H1 (cell line): ENCODE results near the gene RAB31. TPM values are rescaled to one million over a fixed set of nuclear protein-coding genes. Genes with fewer than 3 reads are reported as not detected.

Experiments used
- CTCF ChIA-PET: fragments of 300-600 bp; sonication (Branson Sonifier 250); formaldehyde crosslinking; loops from one replicate; lab custom pipeline; 2021; ENCODE audit not compliant: partially characterized antibody; lab: Charles Lee
- POLR2A ChIA-PET: fragments of 300-600 bp; sonication (Branson Sonifier 250); formaldehyde crosslinking; loops from one replicate; lab custom pipeline; 2021; ENCODE audit warnings: inconsistent platforms; ENCODE audit not compliant: partially characterized antibody; lab: Charles Lee
- DNase-seq, 2 experiments: peaks; one replicate each; pipeline versions ENCODE4 v3.0.0 to v3.0.0-alpha.2; 2010 to 2022; ENCODE audit warnings: low spot score in 2 of 2, low read depth in 1 of 2, mixed read lengths in 1 of 2
- FAIRE-seq: peaks from 2 replicates; lab custom pipeline; 2011; peaks lifted over from hg19 to GRCh38; lab: Jason Lieb, UNC
- H2AFZ ChIP-seq: 2 replicates; pipeline ENCODE4 v1.8.1; 2012; ENCODE audit warnings: low read length, inconsistent platforms
- H2AK5ac ChIP-seq: 2 replicates; pipeline ENCODE4 v1.6.1; 2013; ENCODE audit warnings: low read depth, low read length
- H2BK120ac ChIP-seq: replicated peaks from 2 replicates; pipeline ENCODE3; 2013; ENCODE audit warnings: low read depth, low read length, inconsistent platforms
- H2BK12ac ChIP-seq: 2 replicates; pipeline ENCODE4 v1.6.1; 2013; ENCODE audit warnings: low read depth, low read length
- H2BK15ac ChIP-seq: 2 replicates; pipeline ENCODE4 v1.6.1; 2013; ENCODE audit warnings: low read length
- H2BK20ac ChIP-seq: 2 replicates; pipeline ENCODE4 v1.6.1; 2013; ENCODE audit warnings: low read length
- H2BK5ac ChIP-seq: 2 replicates; pipeline ENCODE4 v1.6.1; 2013; ENCODE audit warnings: low read depth, low read length
- H3K14ac ChIP-seq: 2 replicates; pipeline ENCODE4 v1.6.1; 2013; ENCODE audit warnings: inconsistent platforms; ENCODE audit not compliant: insufficient read length
- H3K18ac ChIP-seq: 2 replicates; pipeline ENCODE4 v1.6.1; 2013; ENCODE audit warnings: low read length; ENCODE audit errors: extremely low read depth
- H3K23ac ChIP-seq: 2 replicates; pipeline ENCODE4 v1.6.1; 2013; ENCODE audit warnings: inconsistent platforms; ENCODE audit not compliant: insufficient read length
- H3K23me2 ChIP-seq: 2 replicates; pipeline ENCODE4 v1.6.1; 2013; ENCODE audit warnings: low read depth, low read length
- H3K27ac ChIP-seq: 2 replicates; pipeline ENCODE4 v1.6.1; 2011; ENCODE audit warnings: low read depth, low read length, inconsistent platforms
- H3K27me3 ChIP-seq, 4 experiments: replicated peaks in 1 of 4; 1 replicate in 1 of 4; 2 replicates in 3 of 4; pipeline versions ENCODE4 v1.6.1 to v1.8.1; 2011 to 2013; ENCODE audit warnings: low read length in 3 of 4, mild to moderate bottlenecking in 3 of 4, inconsistent platforms in 2 of 4, mixed read lengths in 2 of 4, moderate library complexity in 1 of 4; ENCODE audit not compliant: control insufficient read depth in 3 of 4, insufficient read depth in 3 of 4; ENCODE audit errors: extremely low read depth in 1 of 4
- H3K36me3 ChIP-seq, 4 experiments: 2 replicates each; pipeline versions ENCODE4 v1.6.1 to v1.8.1; 2011 to 2013; ENCODE audit warnings: mild to moderate bottlenecking in 4 of 4, low read length in 3 of 4, moderate library complexity in 2 of 4, control low read depth in 1 of 4, inconsistent platforms in 1 of 4; ENCODE audit not compliant: insufficient read depth in 4 of 4, control insufficient read depth in 2 of 4
- H3K4ac ChIP-seq: replicated peaks from 2 replicates; pipeline ENCODE3; 2013; ENCODE audit warnings: low read length, low read depth, mixed read lengths, inconsistent platforms; ENCODE audit not compliant: insufficient read length
- H3K4me1 ChIP-seq, 4 experiments: replicated peaks in 1 of 4; 1 replicate in 1 of 4; 2 replicates in 3 of 4; pipeline versions ENCODE4 v1.6.1 to v1.8.1; 2011 to 2013; ENCODE audit warnings: low read length in 3 of 4, inconsistent platforms in 2 of 4, mixed read lengths in 1 of 4; ENCODE audit not compliant: insufficient read depth in 4 of 4, control insufficient read depth in 3 of 4
- H3K4me2 ChIP-seq, 2 experiments: 2 replicates each; pipeline versions ENCODE4 v1.6.1 to v1.8.1; 2011 to 2013; ENCODE audit warnings: low read depth in 2 of 2, low read length in 2 of 2, control low read depth in 1 of 2, inconsistent platforms in 1 of 2, mild to moderate bottlenecking in 1 of 2; ENCODE audit not compliant: insufficient read depth in 1 of 2
- H3K4me3 ChIP-seq, 4 experiments: fragments of 200-600, 300-600 bp in 1 of 4; sonication (generic), shearing (Covaris generic), sonication (Bioruptor Twin) in 1 of 4; 2 replicates each; pipeline versions ENCODE4 v1.5.1 to v1.8.1; 2011 to 2016; ENCODE audit warnings: low read length in 4 of 4, low read depth in 3 of 4, control low read depth in 2 of 4, inconsistent platforms in 2 of 4, mild to moderate bottlenecking in 2 of 4, mixed read lengths in 1 of 4, moderate library complexity in 1 of 4; ENCODE audit not compliant: insufficient read depth in 2 of 4; ENCODE audit errors: extremely low read depth in 1 of 4
- H3K56ac ChIP-seq: replicated peaks from 2 replicates; pipeline ENCODE3; 2013; ENCODE audit warnings: low read depth, mild to moderate bottlenecking, mixed read lengths, low read length, inconsistent platforms; ENCODE audit not compliant: insufficient read length
- H3K79me1 ChIP-seq: 2 replicates; pipeline ENCODE4 v1.6.1; 2013; ENCODE audit warnings: low read depth, low read length, control low read depth
- H3K79me2 ChIP-seq, 2 experiments: 2 replicates each; pipeline versions ENCODE4 v1.6.1 to v1.8.1; 2012 to 2013; ENCODE audit warnings: low read length in 2 of 2, mild to moderate bottlenecking in 2 of 2, inconsistent platforms in 1 of 2; ENCODE audit not compliant: insufficient read depth in 2 of 2, control insufficient read depth in 1 of 2
- H3K9ac ChIP-seq, 4 experiments: replicated peaks in 1 of 4; 1 replicate in 1 of 4; 2 replicates in 3 of 4; pipeline versions ENCODE4 v1.6.1 to v1.8.1; 2011 to 2013; ENCODE audit warnings: low read depth in 3 of 4, low read length in 3 of 4, control low read depth in 2 of 4, mild to moderate bottlenecking in 2 of 4, moderate library complexity in 2 of 4, inconsistent platforms in 1 of 4; ENCODE audit errors: extremely low read depth in 1 of 4
- H3K9me3 ChIP-seq, 2 experiments: 2 replicates each; pipeline versions ENCODE4 v1.6.1 to v1.8.1; 2012 to 2013; ENCODE audit warnings: mild to moderate bottlenecking in 2 of 2, moderate library complexity in 2 of 2, control low read depth in 1 of 2, inconsistent platforms in 1 of 2, low read depth in 1 of 2, low read length in 1 of 2, mixed read lengths in 1 of 2; ENCODE audit not compliant: insufficient read depth in 2 of 2
- H4K20me1 ChIP-seq, 2 experiments: replicated peaks in 1 of 2; 2 replicates each; pipeline versions ENCODE3 to v1.8.1; 2011 to 2013; ENCODE audit warnings: inconsistent platforms in 2 of 2, low read length in 2 of 2, mild to moderate bottlenecking in 1 of 2; ENCODE audit not compliant: insufficient read depth in 2 of 2, control insufficient read depth in 1 of 2
- H4K5ac ChIP-seq: 2 replicates; pipeline ENCODE4 v1.6.1; 2013; ENCODE audit warnings: low read length, low read depth, mixed read lengths, inconsistent platforms; ENCODE audit not compliant: insufficient read length
- H4K8ac ChIP-seq: 2 replicates; pipeline ENCODE4 v1.8.0; 2013; ENCODE audit warnings: mild to moderate bottlenecking, moderate library complexity, low read length, inconsistent platforms; ENCODE audit not compliant: insufficient read depth; ENCODE audit errors: extremely low read depth
- H4K91ac ChIP-seq: replicated peaks from 2 replicates; pipeline ENCODE3; 2013; ENCODE audit warnings: low read length, mixed read lengths, inconsistent platforms; ENCODE audit not compliant: insufficient read length
- CBX5 ChIP-seq: fragments of 300-800, 300-1000 bp; sonication (generic); IDR thresholded peaks from 2 replicates; pipeline ENCODE4 v1.7.1; 2016; ENCODE audit warnings: antibody characterized with exemption, low read length, low read depth
- CTBP2 ChIP-seq: IDR thresholded peaks from 2 replicates; pipeline ENCODE4 v1.7.0; 2011; ENCODE audit warnings: borderline replicate concordance, mild to moderate bottlenecking, moderate library complexity, mixed read lengths, low read length; ENCODE audit not compliant: insufficient read depth, insufficient read length
- KDM4A ChIP-seq: IDR thresholded peaks from one replicate; pipeline ENCODE4 v1.7.1; 2012; ENCODE audit warnings: low read depth, mild to moderate bottlenecking, moderate library complexity, low read length, inconsistent platforms; ENCODE audit not compliant: severe bottlenecking
- NANOG ChIP-seq: IDR thresholded peaks from 2 replicates; pipeline ENCODE4 v1.6.1; 2011; ENCODE audit warnings: low read length, low read depth, mild to moderate bottlenecking, inconsistent platforms; ENCODE audit not compliant: insufficient read depth, poor library complexity, severe bottlenecking
- POLR2A ChIP-seq, 2 experiments: IDR thresholded peaks; 1 replicate in 1 of 2; 2 replicates in 1 of 2; pipeline ENCODE4 v1.6.1; 2011; ENCODE audit warnings: low read depth in 2 of 2, low read length in 2 of 2, mild to moderate bottlenecking in 2 of 2; ENCODE audit errors: control extremely low read depth in 1 of 2
- SAP30 ChIP-seq: fragments of 300-600 bp; sonication (generic); IDR thresholded peaks from 2 replicates; pipeline ENCODE4 v1.7.1; 2012; ENCODE audit warnings: low read length, moderate library complexity, mild to moderate bottlenecking, inconsistent platforms; ENCODE audit not compliant: insufficient read depth, insufficient replicate concordance
- YY1 ChIP-seq: IDR thresholded peaks from 2 replicates; pipeline ENCODE4 v1.6.1; 2011; ENCODE audit warnings: low read depth, mild to moderate bottlenecking, low read length
- ZNF274 ChIP-seq: IDR thresholded peaks from 2 replicates; pipeline ENCODE4 v1.7.0; 2012; ENCODE audit warnings: low read length, borderline replicate concordance; ENCODE audit errors: extremely low read depth
- WGBS, 2 experiments: shearing (Covaris generic) in 1 of 2; methylation state at CpG; one replicate each; pipeline versions ENCODE4 v1.1.6 to v1.1.7; 2013 to 2015; ENCODE audit warnings: low lambda C conversion rate in 2 of 2, mixed read lengths in 2 of 2, inconsistent platforms in 1 of 2, low coverage in 1 of 2, missing lambda C conversion rate in 1 of 2; ENCODE audit not compliant: insufficient replicate concordance in 2 of 2, insufficient coverage in 1 of 2, insufficient read length in 1 of 2; ENCODE audit errors: extremely low coverage in 1 of 2, missing lambda C conversion rate in 1 of 2; 5-methylcytosine and 5-hydroxymethylcytosine counted together
- polyA plus RNA-seq, 7 experiments: library from polyadenylated mRNA; depleted of rRNA in 3 of 7; stranded (reverse) in 5 of 7; unstranded in 2 of 7; fragments of >200 nt in 5 of 7; fragments of 200-250 nt in 2 of 7; gene quantifications; 1 replicate in 5 of 7; 2 replicates in 1 of 7; 4 replicates in 1 of 7; pipeline versions ENCODE4 v1.2.1 to v1.2.3, GENCODE V29; 2011 to 2013; ENCODE audit warnings: missing spikeins in 2 of 7, mixed read lengths in 2 of 7
- total RNA-seq: library from RNA; stranded (reverse); fragmentation: NEBNext Ultra II Directional; extraction: Animal tissue kit (Norgen Biotek cat#: 25700); gene quantifications from 2 replicates; pipeline ENCODE4 v1.2.1, GENCODE V29; 2021
- TF ChIP-seq, protein P1 (sequence below): IDR thresholded peaks from 2 replicates; pipeline ENCODE4 v1.6.1; 2011; ENCODE audit warnings: low read length, improper control_type of control experiment

RAB31 gene
- total and polyA plus RNA-seq, 2 of the 8 experiments (the other 6 are each of a cell fraction or from before 2014, with no cell fraction given) = 15.2 to 40.9 TPM

DNA sequence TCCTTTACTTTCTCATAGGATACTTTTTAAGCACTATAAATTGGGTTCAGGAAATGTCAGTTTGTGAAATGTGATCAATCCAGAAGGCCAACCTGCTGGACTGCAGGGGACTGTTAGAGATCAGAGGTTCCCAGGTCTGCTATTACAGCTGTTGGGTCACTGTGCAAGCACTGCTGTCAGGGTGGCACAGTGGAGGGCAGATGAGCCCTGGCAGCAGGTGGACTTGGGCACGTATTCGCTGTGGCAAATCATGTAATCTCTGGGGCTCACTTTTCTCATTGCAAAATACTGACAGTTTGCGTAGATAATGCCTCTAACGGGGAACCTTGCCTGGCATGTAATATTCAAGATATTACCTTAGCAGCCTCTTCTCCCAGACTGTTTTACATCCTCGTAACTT, 18.1 kb downstream of the RAB31 start:
- Histone ChIP-seq H3K4ac (no peak overlapping the region), H3K9me3 (no peaks in the 10 kb centered on the region), H4K91ac (no peak overlapping the region), H4K20me1 (no peaks in the 10 kb centered on the region), H3K4me3 (no peak overlapping the region), H2AK5ac (no peak overlapping the region), H3K23ac (no peak overlapping the region), H2BK120ac (no peak overlapping the region), H3K4me1 (peaks cover 0 to 4% (median 0%) of the 10 kb centered on the region in 4 experiments; a peak in 1 of 7 replicates), H3K27me3 (no peaks in the 10 kb centered on the region), H2BK20ac (no peak overlapping the region), H3K36me3 (no peaks in the 10 kb centered on the region), H3K18ac (no peak overlapping the region), H3K56ac (no peak overlapping the region), H3K4me2 (no peak overlapping the region), H2AFZ (no peak overlapping the region), H3K14ac (no peak overlapping the region), H3K23me2 (no peaks in the 10 kb centered on the region), H2BK15ac (no peak overlapping the region), H3K79me2 (peaks cover 0 to 3% of the 10 kb centered on the region in 2 experiments; a peak in 1 of 4 replicates), H4K8ac (no peak overlapping the region), H2BK5ac (no peak overlapping the region), H3K79me1 (peaks cover 3% of the 10 kb centered on the region), H2BK12ac (no peak overlapping the region), H3K9ac (no peak overlapping the region), H3K27ac (no peak overlapping the region), H4K5ac (no peak overlapping the region)
- FAIRE-seq = no peak
- 92% methylated on average over 5 of the region's 5 CpGs; no CpG with 5 or more reads in 1 of the 2 experiments for WGBS, 2 experiments
- DNase-seq = no peak
- POLR2A ChIA-PET = interaction anchor here (1.5 kb wide), 1 partner anchor 13 kb away, joined by 3 read pairs; no protein-coding TSS in a partner anchor
- CTCF ChIA-PET = interaction anchor here (0.8 to 1.5 kb wide), 2 partner anchors 11 kb away, joined by 3 to 6 read pairs; no protein-coding TSS in a partner anchor
- no peak for TF ChIP-seq KDM4A
- TF ChIP-seq NANOG = no peak
- no peak for TF ChIP-seq ZNF274
- no peak for TF ChIP-seq POLR2A (IDR thresholded peaks at IDR 0.05; ENCODE audit: control extremely low read depth in 1 of 2, low read depth in 2 of 2, low read length in 2 of 2)
- no peak for TF ChIP-seq SAP30
- TF ChIP-seq, protein P1, sequence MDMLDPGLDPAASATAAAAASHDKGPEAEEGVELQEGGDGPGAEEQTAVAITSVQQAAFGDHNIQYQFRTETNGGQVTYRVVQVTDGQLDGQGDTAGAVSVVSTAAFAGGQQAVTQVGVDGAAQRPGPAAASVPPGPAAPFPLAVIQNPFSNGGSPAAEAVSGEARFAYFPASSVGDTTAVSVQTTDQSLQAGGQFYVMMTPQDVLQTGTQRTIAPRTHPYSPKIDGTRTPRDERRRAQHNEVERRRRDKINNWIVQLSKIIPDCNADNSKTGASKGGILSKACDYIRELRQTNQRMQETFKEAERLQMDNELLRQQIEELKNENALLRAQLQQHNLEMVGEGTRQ = no peak
- no peak for TF ChIP-seq CTBP2
- no peak for TF ChIP-seq YY1
- no peak for TF ChIP-seq CBX5
